RCC 7860 (cell line): ENCODE measurements around the gene E4F1.

Experiments
- DNase-seq: peaks from one replicate; pipeline ENCODE4 v3.0.0-alpha.2; 2015; ENCODE audit warnings: low spot score
- FAIRE-seq: peaks from 2 replicates; lab custom pipeline; 2012; peaks lifted over from hg19 to GRCh38; lab: Jason Lieb, UNC

Gene E4F1

DNA sequence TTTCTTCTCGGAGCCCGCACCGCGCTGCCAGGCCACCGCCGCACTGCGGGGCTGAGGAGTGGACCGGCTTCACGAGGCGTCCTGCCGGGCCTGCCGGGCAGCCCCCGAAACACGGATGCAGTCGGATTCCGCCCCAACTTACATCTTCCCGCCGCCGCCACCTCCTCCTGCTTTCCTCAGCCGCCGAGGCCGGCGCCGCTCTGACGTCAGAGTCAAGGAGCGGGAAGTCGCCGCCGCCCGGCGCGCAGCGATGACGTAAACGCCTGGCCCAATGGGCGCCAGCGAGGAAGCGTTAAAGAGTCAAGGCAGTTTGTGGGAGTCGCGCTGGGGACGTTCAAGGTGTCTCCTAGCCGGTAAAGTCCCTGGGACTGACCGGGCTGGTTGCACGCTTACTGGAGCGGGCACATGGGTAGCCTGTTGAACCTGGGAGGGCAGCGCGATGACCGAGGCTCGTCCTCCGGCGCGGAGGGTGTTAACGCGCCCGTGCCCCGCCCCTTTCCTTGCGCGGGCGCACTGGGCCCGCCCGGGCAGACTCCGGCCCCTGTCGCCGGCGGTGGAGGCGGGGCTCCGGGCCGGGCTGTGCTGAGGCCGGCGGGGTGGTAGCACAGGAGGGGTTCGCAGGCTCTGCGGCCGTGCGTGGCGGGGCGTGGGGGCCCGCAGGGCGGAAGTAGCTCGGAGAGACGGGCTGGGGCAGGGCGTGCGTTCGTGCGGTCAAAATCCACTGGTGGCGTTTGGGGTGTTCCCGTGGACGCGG, 44.7 kb downstream of the E4F1 start, which contains the start of gene RNPS1:
TSS of gene RNPS1 (minus strand) at position 214 of the 754 bp plus-strand sequence. CDS start 3,483 bp downstream, outside the sequence.
- FAIRE-seq, result no peak

DNA sequence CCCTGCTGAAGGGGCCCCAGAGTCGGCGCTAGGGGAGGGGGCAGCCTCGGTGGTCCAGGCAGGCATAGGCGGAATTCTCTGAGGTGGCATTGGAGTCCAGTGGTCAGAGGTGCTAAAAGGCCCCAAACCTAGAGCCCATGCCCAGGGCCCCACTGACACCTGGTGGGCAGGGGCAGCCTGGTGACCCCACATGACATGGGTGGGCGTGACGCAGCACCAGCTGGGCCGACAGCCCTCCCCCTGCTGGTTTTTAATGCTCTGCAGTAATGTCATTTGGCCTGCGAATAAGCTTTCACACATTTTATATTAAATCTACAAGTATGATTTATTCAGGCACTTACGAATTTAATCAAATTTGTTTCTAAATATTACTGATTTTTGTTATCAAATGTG, 46.7 kb downstream of the E4F1 start:
- FAIRE-seq (no peak), DNase-seq (no peak)

More for the DNA sequence above, 44.7 kb downstream of the E4F1 start, which contains the start of gene RNPS1:
- DNase-seq, result peak; percentile 76

DNA sequence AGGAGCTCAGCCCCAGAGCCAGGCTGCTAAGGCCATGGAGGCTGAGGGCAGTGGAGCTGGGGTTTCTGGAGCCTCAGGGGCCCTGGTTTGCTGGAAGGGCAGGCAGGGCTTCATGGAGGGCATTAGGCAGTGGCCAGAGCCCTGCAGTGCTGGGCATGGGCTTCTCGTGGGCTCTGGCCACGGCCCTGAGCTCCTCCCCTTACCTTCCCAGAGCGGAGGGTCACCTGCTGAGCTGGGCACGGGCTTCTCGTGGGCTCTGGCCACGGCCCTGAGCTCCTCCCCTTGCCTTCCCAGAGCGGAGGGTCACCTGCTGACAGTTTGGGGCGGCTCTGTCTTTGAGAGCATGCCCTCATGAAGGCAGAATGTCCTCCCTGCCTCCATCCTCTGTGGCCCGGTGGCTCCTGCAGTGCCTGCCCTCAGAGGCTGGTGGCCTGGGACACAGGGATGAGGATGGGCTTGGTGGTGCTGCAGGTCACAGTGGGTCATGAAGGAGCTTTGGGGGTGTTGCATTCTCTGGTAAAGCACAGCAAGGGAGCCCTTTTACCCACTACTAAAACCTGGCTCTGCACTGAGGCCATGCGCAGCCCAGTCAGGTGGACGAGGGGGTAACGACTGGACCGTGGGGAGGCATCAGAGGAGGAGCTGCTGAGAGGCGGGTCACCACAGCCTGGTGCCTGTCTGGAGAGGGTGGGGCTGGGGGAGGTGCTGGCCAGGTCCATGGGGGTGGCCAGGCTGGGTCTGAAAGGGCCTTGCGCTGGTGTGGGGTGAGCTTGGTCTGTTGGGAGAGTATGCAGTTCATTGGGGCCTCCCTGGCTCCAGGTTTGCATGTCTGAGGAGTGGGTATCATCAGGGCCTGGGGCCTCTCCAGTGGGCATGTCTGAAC, 47.4 kb downstream of the E4F1 start:
- no peak for FAIRE-seq
- no peak for DNase-seq

- DNase-seq (no peak), FAIRE-seq (no peak)
These were observed 48.6 kb downstream of the E4F1 start for GRCh38 chr16:2271848-2272461.

DNA sequence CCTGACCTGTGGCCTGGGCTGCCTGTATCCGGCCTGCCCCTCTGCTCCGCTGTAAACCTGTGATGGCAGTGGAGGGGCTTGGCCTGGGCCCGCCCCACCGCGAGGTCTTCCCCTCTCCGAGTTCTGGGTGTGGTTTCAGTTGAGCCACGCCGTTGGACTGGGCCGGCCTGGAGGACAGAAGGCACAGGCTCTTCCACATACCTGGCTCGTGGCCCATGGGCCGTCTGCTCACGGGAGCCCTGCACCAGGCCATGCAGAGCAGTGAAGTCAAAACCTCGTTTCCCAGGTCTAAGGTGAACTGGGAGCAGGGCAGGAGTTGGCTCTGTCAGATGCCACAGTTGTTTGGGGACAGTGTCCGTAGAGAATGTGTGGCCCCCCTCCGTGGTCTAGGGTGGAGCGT, 50.1 kb downstream of the E4F1 start:
- no peak for DNase-seq
- no peak for FAIRE-seq

- DNase-seq, result no peak
- no peak for FAIRE-seq
These were observed 50.5 kb downstream of the E4F1 start for GRCh38 chr16:2273931-2274330.

DNA sequence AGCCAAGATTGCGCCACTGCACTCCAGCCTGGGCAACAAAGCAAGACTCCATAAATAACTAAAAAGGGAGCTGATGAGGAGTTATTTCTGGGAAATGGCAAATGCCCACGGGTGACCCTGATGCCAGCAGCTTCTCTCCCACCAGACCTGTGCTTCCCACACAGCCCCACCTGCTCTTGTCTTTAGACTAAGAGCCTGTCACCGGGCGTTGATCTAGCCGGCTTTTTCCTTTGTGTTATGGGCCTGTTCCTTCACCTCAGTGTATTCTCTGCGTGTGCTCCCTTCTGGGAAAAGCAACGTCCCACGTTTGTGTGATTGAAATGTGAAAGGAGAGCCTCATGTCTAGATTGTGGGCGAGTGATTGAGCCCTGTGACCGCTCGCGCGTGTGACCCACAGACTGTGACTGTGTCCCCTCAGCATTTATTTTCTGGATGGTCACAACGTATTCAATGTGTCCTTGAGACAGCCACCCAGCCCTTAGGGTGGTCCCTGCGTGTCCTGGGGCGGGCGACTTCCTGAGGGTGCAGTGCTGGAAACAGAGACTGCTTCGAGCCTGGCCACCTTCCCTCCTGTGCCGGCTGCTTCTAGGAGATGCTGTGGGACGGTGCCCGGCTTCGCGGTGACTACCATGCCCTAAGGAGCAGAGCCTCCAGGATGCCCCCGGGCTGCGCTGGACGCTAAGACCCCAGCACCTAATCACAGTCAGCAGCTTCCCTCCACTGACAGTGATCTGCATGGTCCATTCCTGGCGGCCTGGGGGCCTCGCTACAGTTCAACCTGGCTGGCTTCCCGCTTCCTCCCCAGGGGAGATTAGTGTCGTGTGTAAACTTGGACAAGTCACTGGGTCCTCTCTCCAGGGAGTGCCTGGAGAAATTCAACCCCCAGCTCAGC, 52.3 kb downstream of the E4F1 start:
- FAIRE-seq, result no peak
- DNase-seq, result no peak

DNA sequence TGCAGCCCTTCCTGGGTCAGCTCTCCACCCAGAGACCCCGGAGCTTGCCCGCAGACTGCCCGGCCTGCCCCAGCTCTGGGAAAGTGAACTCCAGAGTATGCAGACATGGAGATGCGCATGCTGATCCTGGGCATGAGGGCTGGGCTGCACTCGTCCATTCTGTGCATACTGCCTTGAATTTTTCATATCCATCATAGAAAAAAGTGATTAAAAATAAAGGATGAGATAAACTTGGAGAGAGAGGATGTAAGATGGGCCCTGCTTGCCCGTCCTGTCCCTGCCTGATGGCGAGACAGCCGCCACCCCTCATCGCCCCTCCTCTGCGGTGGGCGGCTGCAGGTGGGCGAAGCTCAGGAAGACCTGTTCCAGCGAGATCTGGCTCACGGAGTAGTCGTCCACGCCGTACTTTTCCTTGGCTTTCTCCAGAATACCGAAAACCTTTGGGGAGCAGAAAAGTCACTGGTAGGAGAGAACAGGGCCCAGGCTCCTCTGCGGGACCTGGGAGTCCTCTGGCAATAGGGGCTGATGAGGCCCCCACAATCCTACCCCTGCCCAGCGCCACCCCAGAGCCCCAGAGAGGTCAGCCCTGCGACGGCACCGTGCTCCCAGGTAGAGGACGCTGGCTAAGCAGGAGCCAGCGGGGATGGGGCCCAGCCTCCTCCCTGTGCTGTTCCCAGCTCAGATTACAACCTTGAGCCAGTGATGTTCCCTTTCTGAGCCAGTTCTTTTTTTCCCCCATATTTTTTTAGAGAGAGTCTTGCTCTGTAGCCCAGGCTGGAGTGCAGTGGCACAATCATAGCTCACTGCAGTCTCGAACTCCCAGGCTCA, 53.2 kb downstream of the E4F1 start:
- DNase-seq (no peak), FAIRE-seq (no peak)

DNA sequence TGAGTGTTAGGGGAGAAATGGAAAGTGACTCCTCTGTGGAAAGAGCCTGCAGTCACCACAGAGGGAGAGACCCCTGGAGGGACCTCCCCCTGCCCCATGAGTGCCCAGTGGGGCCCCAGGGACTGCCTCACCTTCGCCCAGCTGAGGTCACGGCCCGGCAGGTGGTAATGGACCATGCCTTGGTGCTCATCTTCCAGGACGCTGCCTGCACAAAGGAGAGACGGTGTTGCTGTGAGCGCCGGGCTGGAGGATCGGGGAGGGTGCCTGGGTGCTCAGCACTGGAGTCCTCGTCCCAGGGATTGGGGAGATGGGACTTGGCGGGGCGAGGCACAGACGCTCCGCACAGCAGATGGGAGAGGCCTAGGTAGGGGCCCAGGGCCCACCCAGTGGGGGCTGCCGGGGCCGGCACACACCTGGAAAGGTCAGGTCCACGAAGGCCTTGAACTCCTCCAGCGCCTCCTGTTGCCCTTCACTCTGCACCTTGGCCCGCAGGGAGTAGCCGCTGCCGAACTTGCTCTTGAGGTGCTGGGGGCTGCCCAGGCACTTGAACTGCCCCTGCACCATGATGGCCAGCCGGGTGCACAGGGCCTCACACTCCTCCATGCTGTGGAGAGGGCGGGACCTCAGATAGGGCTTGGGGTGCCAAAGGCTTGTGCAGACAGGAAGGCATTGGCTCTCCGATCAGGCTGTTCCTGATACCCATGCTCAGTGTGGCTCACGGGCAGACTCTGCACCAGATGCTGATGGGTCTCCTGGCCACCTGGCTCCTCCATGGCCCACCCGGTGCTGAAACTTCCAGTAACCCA, 54.3 kb downstream of the E4F1 start:
- FAIRE-seq (no peak), DNase-seq (no peak)

DNA sequence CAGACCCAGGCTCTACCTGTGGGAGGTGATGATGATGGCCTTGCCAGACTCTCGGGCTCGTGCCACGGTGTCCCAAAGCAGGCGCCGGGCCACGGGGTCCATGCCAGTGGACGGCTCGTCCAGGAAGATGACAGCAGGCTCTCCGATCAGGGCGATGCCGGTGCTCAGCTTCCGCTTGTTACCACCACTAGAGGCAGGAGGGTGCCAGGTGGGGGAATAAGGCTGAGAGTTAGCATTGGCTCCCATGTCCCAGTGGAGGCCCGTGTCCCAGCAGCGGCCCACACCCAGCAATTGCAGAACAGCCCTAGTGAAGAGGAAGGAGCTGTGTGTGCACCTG, 54.8 kb downstream of the E4F1 start:
- FAIRE-seq, result no peak
- no peak for DNase-seq

- no peak for DNase-seq
These were observed 55.8 kb downstream of the E4F1 start for GRCh38 chr16:2278956-2279800.

DNA sequence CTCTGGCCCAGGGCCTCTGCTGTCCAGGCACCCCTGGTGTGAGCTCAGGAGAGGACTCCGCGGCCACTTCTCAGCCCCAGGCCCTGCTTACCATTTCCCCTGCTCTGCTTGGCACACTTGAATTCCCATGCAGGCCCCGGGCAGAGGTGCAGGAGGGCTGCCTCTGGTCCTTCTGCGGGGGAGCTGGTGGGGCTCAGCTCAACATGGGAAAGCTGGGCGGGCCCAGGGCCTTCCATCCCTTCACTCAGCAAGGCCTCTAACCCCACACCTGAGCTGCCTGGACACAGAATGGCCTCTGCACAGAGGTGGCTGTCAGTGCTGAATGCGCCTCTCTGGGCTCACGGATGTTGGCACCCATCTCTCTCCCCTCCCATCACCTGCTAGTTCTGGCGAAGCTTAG, 57.1 kb downstream of the E4F1 start:
- FAIRE-seq (no peak), DNase-seq (no peak)

More at GRCh38 chr16:2278956-2279800, 55.8 kb downstream of the E4F1 start:
- no peak for FAIRE-seq

DNA sequence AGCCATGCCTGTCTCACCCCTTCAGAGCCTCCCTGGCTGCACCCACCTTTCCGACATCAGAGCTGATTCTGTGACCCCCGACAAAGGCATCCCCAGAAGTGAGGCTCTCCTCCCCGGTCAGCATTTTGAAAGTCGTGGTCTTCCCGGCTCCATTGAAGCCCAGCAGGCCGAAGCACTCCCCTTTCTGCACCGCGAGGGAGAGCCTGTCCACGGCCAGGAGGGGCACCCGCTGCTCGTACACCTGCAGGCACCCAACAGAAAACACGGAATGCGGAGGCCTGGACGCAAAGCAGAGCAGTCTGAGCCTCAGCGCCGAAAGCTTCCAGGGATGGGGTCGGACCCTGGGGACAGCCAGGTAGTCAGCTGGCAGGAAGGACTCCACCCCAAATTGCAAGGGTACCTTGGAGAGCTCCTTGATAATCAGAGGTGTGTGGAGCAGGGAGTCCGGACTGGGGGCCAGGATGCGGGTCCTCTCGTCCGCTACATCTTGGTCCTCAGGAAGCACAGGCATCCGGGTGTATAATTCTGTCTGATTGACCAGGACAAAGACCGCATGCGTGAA, 57.7 kb downstream of the E4F1 start:
- no peak for FAIRE-seq
- no peak for DNase-seq

GRCh38 chr16:2282262-2282661, 58.9 kb downstream of the E4F1 start:
- FAIRE-seq (no peak), DNase-seq (no peak)

DNA sequence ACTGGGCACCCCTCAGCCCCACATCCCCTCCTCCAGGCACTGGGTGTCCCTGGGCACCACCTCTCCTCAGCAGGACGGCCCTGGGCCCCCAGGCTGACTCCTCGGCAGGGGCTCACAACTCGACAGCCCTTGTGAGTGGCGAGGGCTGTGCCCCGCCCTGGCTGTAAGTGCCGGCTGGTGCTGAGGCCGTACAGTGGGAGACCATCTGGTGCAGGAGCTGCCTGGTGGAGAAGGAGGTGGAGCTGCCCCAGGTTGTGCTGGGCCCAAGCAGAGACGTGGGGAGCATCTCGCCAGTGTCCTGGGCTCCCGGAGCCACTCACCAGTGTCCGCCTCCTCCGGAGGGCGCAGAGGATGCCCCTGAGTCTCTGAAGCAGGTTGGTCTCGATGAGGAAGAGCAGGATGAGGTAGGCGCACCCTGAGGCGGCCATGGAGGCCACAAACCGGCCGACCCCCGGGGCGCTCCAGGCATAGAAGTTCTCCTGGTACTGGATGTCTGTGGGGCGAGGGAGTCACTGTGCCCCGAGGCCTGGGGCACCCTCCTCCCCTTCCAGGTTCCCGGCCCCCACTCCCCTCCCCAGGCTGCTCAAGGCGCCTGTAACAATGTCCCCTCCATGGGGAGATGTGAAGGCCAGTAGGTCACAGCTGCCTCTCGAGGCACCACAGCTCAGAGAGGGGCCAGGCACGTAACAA, 59.6 kb downstream of the E4F1 start:
- FAIRE-seq (no peak), DNase-seq (no peak)

- DNase-seq (no peak), FAIRE-seq (no peak)
These were observed 60.8 kb downstream of the E4F1 start for GRCh38 chr16:2284001-2284770.
